Esophagus muscularis mucosa (tissue), 4 donors: Measurements from ENCODE around the gene NR5A2. TPM values are rescaled to one million over a fixed set of nuclear protein-coding genes. Genes with fewer than 3 reads are reported as not detected.

Experiments used
- DNase-seq: peaks from one replicate; pipeline ENCODE4 v3.0.0-alpha.2; 2017; ENCODE audit errors: extremely low spot score
- H3K27ac ChIP-seq, 4 donors: fragments of 200-600 bp; sonication (generic); replicated peaks in 1 of 4; 1 replicate in 3 of 4; 2 replicates in 1 of 4; pipeline ENCODE4 v1.5.1; 2016 to 2019; ENCODE audit warnings: mild to moderate bottlenecking in 1 of 4
- H3K27me3 ChIP-seq, 4 donors: fragments of 200-600 bp; sonication (generic); one replicate each; pipeline versions ENCODE4 v1.5.1 to v1.6.0; 2016 to 2019
- H3K36me3 ChIP-seq, 4 donors: fragments of 200-600 bp; sonication (generic); one replicate each; pipeline ENCODE4 v1.5.1; 2016 to 2019
- H3K4me1 ChIP-seq, 4 donors: fragments of 200-600 bp; sonication (generic); one replicate each; pipeline ENCODE4 v1.5.1; 2016 to 2019
- H3K4me3 ChIP-seq, 4 donors: fragments of 200-600 bp; sonication (generic); 1 replicate in 2 of 4; 2 replicates in 2 of 4; pipeline ENCODE4 v1.5.1; 2016 to 2019; ENCODE audit warnings: mild to moderate bottlenecking in 4 of 4, moderate library complexity in 1 of 4
- H3K9me3 ChIP-seq, 4 donors: fragments of 200-600 bp; sonication (generic); 1 replicate in 3 of 4; 2 replicates in 1 of 4; pipeline ENCODE4 v1.5.1; 2016 to 2019
- EP300 ChIP-seq: sonication (generic); formaldehyde crosslinking; IDR thresholded peaks from one replicate; pipeline ENCODE4 v1.6.1; 2017; ENCODE audit warnings: antibody characterized with exemption
- POLR2A ChIP-seq: fragments of 450-650 bp; IDR thresholded peaks from one replicate; pipeline ENCODE4 v1.6.1; 2017; ENCODE audit warnings: antibody characterized with exemption, moderate library complexity, mild to moderate bottlenecking, low read depth
- POLR2AphosphoS5 ChIP-seq, 2 donors: sonication (generic); formaldehyde crosslinking; IDR thresholded peaks; one replicate each; pipeline ENCODE4 v1.6.1; 2017; ENCODE audit warnings: antibody characterized with exemption in 2 of 2
- WGBS: methylation state at CpG from one replicate; pipeline ENCODE4 v1.1.5; 2018; 5-methylcytosine and 5-hydroxymethylcytosine counted together
- intact Hi-C: fragments of 100-400 bp; cut with DNase I; formaldehyde crosslinking; loops from one replicate; pipeline ENCODE4 v1.15.1; 2023
- small RNA-seq, 3 donors: library from RNA; depleted of rRNA; stranded (forward); fragments of <200 nt; gene quantifications; one replicate each; pipeline ENCODE3, GENCODE V24; 2016
- total RNA-seq, 4 donors: library from RNA; depleted of rRNA; stranded (reverse); fragments of >200 nt; gene quantifications; one replicate each; pipeline versions ENCODE4 v1.1.0 to v1.2.1, GENCODE V29; 2016
- TF ChIP-seq, protein P1 (sequence below), 3 experiments: fragments of 200-600 bp in 2 of 3; fragments of 450-650 bp in 1 of 3; sonication (generic) in 2 of 3; IDR thresholded peaks; one replicate each; pipeline ENCODE4 v1.5.1; 2017 to 2019; ENCODE audit warnings: antibody characterized with exemption in 3 of 3, mild to moderate bottlenecking in 2 of 3, moderate library complexity in 1 of 3

Gene NR5A2
- total RNA-seq, 4 donors from 2014 or later: 0.83 to 4.0 (median 2.9) TPM

DNA sequence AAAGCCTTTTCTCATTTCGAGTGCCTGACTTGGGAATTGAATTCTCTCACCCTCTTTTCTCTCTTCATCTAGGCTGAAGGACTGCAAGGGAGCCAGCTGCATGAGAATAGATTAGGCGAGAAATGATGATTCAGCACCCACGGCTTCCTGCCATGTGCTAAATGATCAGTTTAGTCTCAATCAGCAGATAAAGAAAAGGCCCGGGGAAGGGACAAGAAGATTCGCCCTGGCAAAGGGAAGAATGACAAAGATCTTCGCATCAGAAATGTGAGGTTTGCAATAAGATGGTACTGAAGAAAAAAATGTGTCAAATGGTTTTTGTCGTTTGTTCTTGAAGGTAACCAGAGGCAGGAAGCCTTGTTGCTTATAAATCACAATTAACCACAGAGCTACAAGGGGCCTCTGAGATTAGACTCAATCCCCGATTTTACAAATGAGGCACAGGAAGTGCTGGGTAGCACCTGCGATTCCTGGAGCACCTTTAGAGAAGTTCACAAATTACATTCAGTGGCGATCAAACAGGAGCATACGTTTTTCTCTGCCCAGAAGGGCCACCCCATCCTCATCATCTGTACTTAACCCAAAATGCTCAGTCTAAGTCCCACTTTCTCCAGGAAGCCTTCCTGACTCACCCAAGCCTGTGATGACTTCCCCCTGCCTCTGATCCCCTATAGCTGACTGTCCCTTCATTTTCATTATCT, 198.9 kb downstream of the NR5A2 start:
- no peak for TF ChIP-seq POLR2A
- TF ChIP-seq, protein P1, sequence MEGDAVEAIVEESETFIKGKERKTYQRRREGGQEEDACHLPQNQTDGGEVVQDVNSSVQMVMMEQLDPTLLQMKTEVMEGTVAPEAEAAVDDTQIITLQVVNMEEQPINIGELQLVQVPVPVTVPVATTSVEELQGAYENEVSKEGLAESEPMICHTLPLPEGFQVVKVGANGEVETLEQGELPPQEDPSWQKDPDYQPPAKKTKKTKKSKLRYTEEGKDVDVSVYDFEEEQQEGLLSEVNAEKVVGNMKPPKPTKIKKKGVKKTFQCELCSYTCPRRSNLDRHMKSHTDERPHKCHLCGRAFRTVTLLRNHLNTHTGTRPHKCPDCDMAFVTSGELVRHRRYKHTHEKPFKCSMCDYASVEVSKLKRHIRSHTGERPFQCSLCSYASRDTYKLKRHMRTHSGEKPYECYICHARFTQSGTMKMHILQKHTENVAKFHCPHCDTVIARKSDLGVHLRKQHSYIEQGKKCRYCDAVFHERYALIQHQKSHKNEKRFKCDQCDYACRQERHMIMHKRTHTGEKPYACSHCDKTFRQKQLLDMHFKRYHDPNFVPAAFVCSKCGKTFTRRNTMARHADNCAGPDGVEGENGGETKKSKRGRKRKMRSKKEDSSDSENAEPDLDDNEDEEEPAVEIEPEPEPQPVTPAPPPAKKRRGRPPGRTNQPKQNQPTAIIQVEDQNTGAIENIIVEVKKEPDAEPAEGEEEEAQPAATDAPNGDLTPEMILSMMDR (IDR thresholded peaks at IDR 0.05): no peak
- TF ChIP-seq POLR2AphosphoS5 (IDR thresholded peaks at IDR 0.05): no peak
- no peak for TF ChIP-seq EP300
- DNase-seq: no peak
- 42% methylated on average over 11 of the region's 11 CpGs for WGBS
- H3K27me3 ChIP-seq: peaks cover 0 to 4% (median 0%) of the 10 kb centered on the region in 4 donors
- intact Hi-C loops: no loop called here
- no peak overlapping the region for H3K4me3 ChIP-seq
- H3K9me3 ChIP-seq: no peaks in the 10 kb centered on the region
- H3K36me3 ChIP-seq: no peaks in the 10 kb centered on the region
- H3K4me1 ChIP-seq: no peaks in the 10 kb centered on the region
- no peak overlapping the region for H3K27ac ChIP-seq

GRCh38 chr1:200226969-200227303, 199.4 kb downstream of the NR5A2 start:
- 88% methylated on average over 1 of the region's 1 CpG for WGBS
- Histone ChIP-seq H3K4me3 (no peak overlapping the region), H3K36me3 (no peaks in the 10 kb centered on the region), H3K9me3 (no peaks in the 10 kb centered on the region), H3K27ac (no peak overlapping the region), H3K27me3 (peaks cover 0 to 4% (median 0%) of the 10 kb centered on the region in 4 donors), H3K4me1 (peaks cover 0 to 2% (median 0%) of the 10 kb centered on the region in 4 donors)
- DNase-seq: no peak
- TF ChIP-seq EP300 (no peak), POLR2AphosphoS5 (IDR thresholded peaks at IDR 0.05) (no peak), POLR2A (no peak)
- TF ChIP-seq, protein P1 (IDR thresholded peaks at IDR 0.05): no peak
- intact Hi-C loops: no loop called here

Small RNA genes lying within 50 kb of the gene (small RNA-seq; reads per million reads assigned to genes)
- gene RNU6-570P (0 reads per million in 3 donors), gene RNU6-609P (0 reads per million in 3 donors), gene RNU6-716P (0 reads per million in 3 donors)
